ENCODE data around the gene CNTF. TPM values are rescaled to one million over a fixed set of nuclear protein-coding genes. Genes with fewer than 3 reads are reported as not detected.

Gene CNTF
- total RNA-seq, 2 donors from 2014 or later: 1.8 to 2.1 TPM

GRCh38 chr11:58649623-58650022, 27.2 kb downstream of the CNTF start:
- Histone ChIP-seq H3K9me3 (no peaks in the 10 kb centered on the region), H3K36me3 (no peaks in the 10 kb centered on the region), H3K27ac (no peak overlapping the region), H3K4me3 (no peak overlapping the region), H3K9ac (ENCODE audit: low read depth in 2 of 2, low read length in 2 of 2) (no peak overlapping the region), H3K4me1 (no peaks in the 10 kb centered on the region), H3K27me3 (no peaks in the 10 kb centered on the region)
- DNase-seq: no peak
- TF ChIP-seq, protein P1, sequence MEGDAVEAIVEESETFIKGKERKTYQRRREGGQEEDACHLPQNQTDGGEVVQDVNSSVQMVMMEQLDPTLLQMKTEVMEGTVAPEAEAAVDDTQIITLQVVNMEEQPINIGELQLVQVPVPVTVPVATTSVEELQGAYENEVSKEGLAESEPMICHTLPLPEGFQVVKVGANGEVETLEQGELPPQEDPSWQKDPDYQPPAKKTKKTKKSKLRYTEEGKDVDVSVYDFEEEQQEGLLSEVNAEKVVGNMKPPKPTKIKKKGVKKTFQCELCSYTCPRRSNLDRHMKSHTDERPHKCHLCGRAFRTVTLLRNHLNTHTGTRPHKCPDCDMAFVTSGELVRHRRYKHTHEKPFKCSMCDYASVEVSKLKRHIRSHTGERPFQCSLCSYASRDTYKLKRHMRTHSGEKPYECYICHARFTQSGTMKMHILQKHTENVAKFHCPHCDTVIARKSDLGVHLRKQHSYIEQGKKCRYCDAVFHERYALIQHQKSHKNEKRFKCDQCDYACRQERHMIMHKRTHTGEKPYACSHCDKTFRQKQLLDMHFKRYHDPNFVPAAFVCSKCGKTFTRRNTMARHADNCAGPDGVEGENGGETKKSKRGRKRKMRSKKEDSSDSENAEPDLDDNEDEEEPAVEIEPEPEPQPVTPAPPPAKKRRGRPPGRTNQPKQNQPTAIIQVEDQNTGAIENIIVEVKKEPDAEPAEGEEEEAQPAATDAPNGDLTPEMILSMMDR (IDR thresholded peaks at IDR 0.05): no peak
- intact Hi-C loops (cut with DNase I): loop anchor here (10.0 kb wide), 1 partner anchor 245 kb away; no protein-coding TSS in a partner anchor

GRCh38 chr11:58650496-58650895, 28.0 kb downstream of the CNTF start:
- intact Hi-C loops (cut with DNase I): loop anchor here (10.0 kb wide), 1 partner anchor 244 kb away; no protein-coding TSS in a partner anchor

DNA sequence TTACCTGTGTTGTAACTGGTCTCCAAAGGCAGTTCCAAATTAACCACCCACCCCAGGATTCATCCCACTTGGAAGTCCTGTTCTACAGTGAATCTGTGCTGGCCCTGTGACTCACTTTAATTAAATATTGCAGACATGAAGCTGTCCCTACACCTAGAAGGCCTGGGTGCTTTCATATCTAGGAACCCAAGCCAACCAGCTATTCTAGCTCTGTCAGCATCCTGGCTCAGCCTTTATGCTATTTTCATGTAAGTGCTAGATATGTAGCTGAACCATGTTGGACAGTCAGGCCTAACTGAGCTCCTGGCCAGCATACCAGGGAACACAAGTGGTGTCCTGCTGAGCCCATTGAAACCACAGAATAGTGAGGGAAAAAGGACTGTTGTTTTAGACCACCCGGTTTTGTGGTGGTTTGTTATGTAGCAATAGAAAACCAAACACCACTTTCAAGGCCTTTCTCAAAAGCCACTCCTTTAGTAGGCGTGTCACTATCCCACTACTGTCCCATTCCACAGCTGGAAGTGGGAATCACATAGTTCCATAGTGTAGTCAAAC, 30.3 kb downstream of the CNTF start:
- no peak for DNase-seq
- intact Hi-C loops (cut with DNase I): loop anchor here (10.0 kb wide), 1 partner anchor 242 kb away; no protein-coding TSS in a partner anchor
- H3K27me3 ChIP-seq: no peaks in the 10 kb centered on the region
- H3K9ac ChIP-seq (ENCODE audit: low read depth in 2 of 2, low read length in 2 of 2): no peak overlapping the region
- H3K4me1 ChIP-seq: no peaks in the 10 kb centered on the region
- H3K9me3 ChIP-seq: no peaks in the 10 kb centered on the region
- TF ChIP-seq, protein P1 (IDR thresholded peaks at IDR 0.05): no peak
- H3K27ac ChIP-seq: no peak overlapping the region
- no peak overlapping the region for H3K4me3 ChIP-seq
- H3K36me3 ChIP-seq: no peaks in the 10 kb centered on the region

More at GRCh38 chr11:58650496-58650895, 28.0 kb downstream of the CNTF start:
- TF ChIP-seq, protein P1 (IDR thresholded peaks at IDR 0.05): no peak
- Histone ChIP-seq H3K36me3 (no peaks in the 10 kb centered on the region), H3K27me3 (no peaks in the 10 kb centered on the region), H3K9ac (ENCODE audit: low read depth in 2 of 2, low read length in 2 of 2) (no peak overlapping the region), H3K4me1 (no peaks in the 10 kb centered on the region), H3K4me3 (no peak overlapping the region), H3K9me3 (no peaks in the 10 kb centered on the region), H3K27ac (no peak overlapping the region)
- DNase-seq: no peak

- DNase-seq: peak; percentile 80
- intact Hi-C loops (cut with DNase I): loop anchor here (10.0 kb wide), 1 partner anchor 241 kb away; no protein-coding TSS in a partner anchor
- no peaks in the 10 kb centered on the region for H3K27me3 ChIP-seq
- H3K4me1 ChIP-seq: no peaks in the 10 kb centered on the region
- TF ChIP-seq, protein P1 (IDR thresholded peaks at IDR 0.05): peak; percentile 79
- no peak overlapping the region for H3K4me3 ChIP-seq
- H3K27ac ChIP-seq: no peak overlapping the region
- H3K9ac ChIP-seq (ENCODE audit: low read depth in 2 of 2, low read length in 2 of 2): no peak overlapping the region
- H3K36me3 ChIP-seq: no peaks in the 10 kb centered on the region
- H3K9me3 ChIP-seq: no peaks in the 10 kb centered on the region
Measured at GRCh38 chr11:58654079-58654907, 31.8 kb downstream of the CNTF start.

- H3K4me3 ChIP-seq: no peak overlapping the region
- TF ChIP-seq, protein P1 (IDR thresholded peaks at IDR 0.05): no peak
- H3K9ac ChIP-seq (ENCODE audit: low read depth in 2 of 2, low read length in 2 of 2): no peak overlapping the region
- no peaks in the 10 kb centered on the region for H3K27me3 ChIP-seq
- no peaks in the 10 kb centered on the region for H3K9me3 ChIP-seq
- H3K4me1 ChIP-seq: no peaks in the 10 kb centered on the region
- intact Hi-C loops (cut with DNase I): loop anchor here (10.0 kb wide), 1 partner anchor 240 kb away; no protein-coding TSS in a partner anchor
- DNase-seq: no peak
- no peak overlapping the region for H3K27ac ChIP-seq
- no peaks in the 10 kb centered on the region for H3K36me3 ChIP-seq
Measured at GRCh38 chr11:58654908-58655296, 32.4 kb downstream of the CNTF start.

Measured in colonic mucosa (tissue), 4 donors.